TTC549 (cell line): ENCODE data around the gene ESCO1.
"Not testable (repeated sequence)": the region's sequence is repeated elsewhere in the genome, so short reads cannot be mapped to it uniquely, and the experiment has no call there.

ENCODE experiments used
- FAIRE-seq: peaks from 2 replicates; lab custom pipeline; 2012; peaks lifted over from hg19 to GRCh38; lab: Jason Lieb, UNC

Gene ESCO1

GRCh38 chr18:21600526-21601410, at the start of gene ESCO1:
Gene ESCO1, minus strand, starts transcription at chr18:21600704. Its CDS starts 25,861 bp downstream, at chr18:21574843.
- FAIRE-seq, result no peak

- FAIRE-seq, result not testable (repeated sequence)
Measured at GRCh38 chr18:21640375-21640774, 39.9 kb upstream of the ESCO1 start.

- FAIRE-seq, result no peak
Measured at GRCh38 chr18:21638822-21639221, 38.3 kb upstream of the ESCO1 start.

GRCh38 chr18:21636769-21637168, 36.3 kb upstream of the ESCO1 start:
- FAIRE-seq, result no peak

- FAIRE-seq, result no peak
Measured at GRCh38 chr18:21634588-21635199, 34.2 kb upstream of the ESCO1 start.

- FAIRE-seq, result no peak
Measured at GRCh38 chr18:21632393-21632792, 31.9 kb upstream of the ESCO1 start.

- no peak for FAIRE-seq
Measured at GRCh38 chr18:21629089-21629832, 28.8 kb upstream of the ESCO1 start.

GRCh38 chr18:21621640-21622039, 21.1 kb upstream of the ESCO1 start:
- not testable (repeated sequence) for FAIRE-seq

- no peak for FAIRE-seq
Measured at GRCh38 chr18:21612125-21613039, 11.9 kb upstream of the ESCO1 start, which contains the start of gene SNRPD1. Gene SNRPD1, plus strand, starts transcription at chr18:21612314. Its CDS starts 116 bp downstream, at chr18:21612430.

GRCh38 chr18:21611401-21612124, 11.1 kb upstream of the ESCO1 start:
- not testable (repeated sequence) for FAIRE-seq

GRCh38 chr18:21605213-21605612, 4.7 kb upstream of the ESCO1 start:
- FAIRE-seq, result no peak

GRCh38 chr18:21604671-21605070, 4.2 kb upstream of the ESCO1 start:
- FAIRE-seq, result no peak

- no peak for FAIRE-seq
Measured at GRCh38 chr18:21602299-21602587, 1.7 kb upstream of the ESCO1 start.

- FAIRE-seq, result no peak
Measured at GRCh38 chr18:21599585-21600525, 649 bp downstream of the ESCO1 start.

GRCh38 chr18:21598726-21599584, 1.5 kb downstream of the ESCO1 start:
- no peak for FAIRE-seq

GRCh38 chr18:21597620-21598019, 2.9 kb downstream of the ESCO1 start:
- no peak for FAIRE-seq

- no peak for FAIRE-seq
Measured at GRCh38 chr18:21593540-21594257, 6.8 kb downstream of the ESCO1 start.

- FAIRE-seq, result not testable (repeated sequence)
Measured at GRCh38 chr18:21592361-21592760, 8.1 kb downstream of the ESCO1 start.
